ENCODE results near the gene DUSP23.

DNA sequence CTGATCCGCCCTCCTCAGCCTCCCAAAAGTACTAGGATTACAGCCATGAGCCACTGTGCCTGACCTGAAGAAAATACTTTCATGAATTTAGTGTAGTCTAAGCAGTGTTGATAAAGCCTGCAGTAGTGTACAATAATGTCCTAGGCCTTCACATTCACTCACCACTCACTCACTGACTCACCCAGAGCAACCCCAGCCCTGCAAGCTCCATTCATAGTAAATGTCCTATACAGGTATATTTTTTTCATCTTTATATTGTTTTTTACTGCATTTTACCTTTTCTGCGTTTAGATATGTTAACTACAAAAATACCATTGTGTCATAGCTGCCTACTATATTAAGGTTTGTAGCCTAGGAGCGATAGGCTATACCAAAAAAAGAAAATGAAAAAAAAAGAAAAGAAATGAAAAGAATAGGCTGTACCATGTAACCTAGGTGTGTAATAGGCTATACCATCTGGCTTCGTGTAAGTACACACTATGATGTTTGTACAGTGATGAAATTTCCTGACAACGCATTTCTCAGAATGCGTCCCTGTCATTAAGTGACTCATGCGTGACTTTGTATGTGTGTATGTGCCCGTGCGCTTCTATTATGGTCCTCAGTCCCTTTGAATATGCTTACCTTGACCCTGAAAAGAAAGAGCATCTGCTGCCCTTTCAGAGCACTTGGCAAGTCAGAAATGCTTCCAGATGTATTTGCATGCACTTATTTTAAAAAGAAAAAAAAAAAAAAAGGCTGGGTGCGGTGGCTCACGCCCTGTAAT is 36.7 kb downstream of the DUSP23 start:
- TF ChIP-seq, protein P1, sequence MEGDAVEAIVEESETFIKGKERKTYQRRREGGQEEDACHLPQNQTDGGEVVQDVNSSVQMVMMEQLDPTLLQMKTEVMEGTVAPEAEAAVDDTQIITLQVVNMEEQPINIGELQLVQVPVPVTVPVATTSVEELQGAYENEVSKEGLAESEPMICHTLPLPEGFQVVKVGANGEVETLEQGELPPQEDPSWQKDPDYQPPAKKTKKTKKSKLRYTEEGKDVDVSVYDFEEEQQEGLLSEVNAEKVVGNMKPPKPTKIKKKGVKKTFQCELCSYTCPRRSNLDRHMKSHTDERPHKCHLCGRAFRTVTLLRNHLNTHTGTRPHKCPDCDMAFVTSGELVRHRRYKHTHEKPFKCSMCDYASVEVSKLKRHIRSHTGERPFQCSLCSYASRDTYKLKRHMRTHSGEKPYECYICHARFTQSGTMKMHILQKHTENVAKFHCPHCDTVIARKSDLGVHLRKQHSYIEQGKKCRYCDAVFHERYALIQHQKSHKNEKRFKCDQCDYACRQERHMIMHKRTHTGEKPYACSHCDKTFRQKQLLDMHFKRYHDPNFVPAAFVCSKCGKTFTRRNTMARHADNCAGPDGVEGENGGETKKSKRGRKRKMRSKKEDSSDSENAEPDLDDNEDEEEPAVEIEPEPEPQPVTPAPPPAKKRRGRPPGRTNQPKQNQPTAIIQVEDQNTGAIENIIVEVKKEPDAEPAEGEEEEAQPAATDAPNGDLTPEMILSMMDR (IDR thresholded peaks at IDR 0.05; ENCODE audit: extremely low read depth in 1 of 2, insufficient read depth in 1 of 2, low read depth in 1 of 2, low read length in 2 of 2): no peak
- TF ChIP-seq EZH2 (IDR thresholded peaks at IDR 0.05; ENCODE audit: borderline replicate concordance, low read depth, low read length, severe bottlenecking): no peak
- TF ChIP-seq MYC (IDR thresholded peaks at IDR 0.05; ENCODE audit: low read depth, low read length): no peak
- TF ChIP-seq POLR2AphosphoS5 (IDR thresholded peaks at IDR 0.05; ENCODE audit: insufficient read depth, low read depth, low read length): peak; percentile 41
- TF ChIP-seq MAX (IDR thresholded peaks at IDR 0.05; ENCODE audit: insufficient read depth, insufficient read length): no peak
- no peak for TF ChIP-seq POLR2A (IDR thresholded peaks at IDR 0.05; ENCODE audit: low read depth, low read length)
- peak; percentile 17 for TF ChIP-seq FOS (IDR thresholded peaks at IDR 0.05; ENCODE audit: borderline replicate concordance, insufficient read depth, low read length)
- TF ChIP-seq JUN (IDR thresholded peaks at IDR 0.05; ENCODE audit: borderline replicate concordance, insufficient read depth, insufficient read length, low read depth): peak; percentile 66
- TF ChIP-seq GATA2 (IDR thresholded peaks at IDR 0.05; ENCODE audit: insufficient read depth, insufficient read length, low read depth, low read length): no peak
